ENCODE measurements around the gene CRTAP. TPM values are rescaled to one million over a fixed set of nuclear protein-coding genes. Genes with fewer than 3 reads are reported as not detected.
A peak's percentile ranks its signal among the peaks of the same experiment; 100 is the strongest.
"Not testable (repeated sequence)": the region's sequence is repeated elsewhere in the genome, so short reads cannot be mapped to it uniquely, and the experiment has no call there.

Gene CRTAP
- total RNA-seq, 1 donor from 2014 or later, result 138 TPM

DNA sequence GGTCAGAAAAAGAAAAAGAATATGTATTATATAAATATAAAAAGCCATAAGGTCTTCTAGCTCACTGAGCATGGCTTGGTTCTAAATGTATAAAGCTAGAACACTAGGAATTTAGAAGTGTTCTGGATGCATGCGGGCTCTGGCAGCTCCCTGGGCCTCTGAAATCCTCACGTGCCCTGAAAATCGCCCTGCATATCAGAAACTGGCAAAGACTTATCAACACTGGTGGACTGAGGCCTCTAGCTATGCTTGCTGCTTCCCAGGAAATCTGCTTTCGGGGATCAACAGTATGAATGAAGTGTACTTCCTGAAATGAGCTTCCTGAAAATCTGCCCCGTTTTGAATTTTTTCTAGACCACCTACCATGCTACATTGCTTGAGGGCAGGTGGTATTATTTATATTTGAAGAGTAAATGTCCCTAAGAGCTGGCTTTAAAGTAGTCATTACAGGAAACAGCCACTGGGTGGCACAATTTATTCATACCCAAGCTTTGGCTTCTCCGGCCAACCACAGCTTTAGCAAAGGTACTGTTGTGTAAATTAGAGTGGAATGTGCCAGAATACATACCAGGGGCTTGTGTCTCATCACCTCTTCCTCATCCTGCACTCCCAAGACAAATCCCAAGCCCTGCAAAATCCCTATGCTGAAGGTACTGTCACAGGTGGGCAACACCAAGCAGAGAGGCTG is 17.7 kb downstream of the CRTAP start:
- H3K27ac Mint-ChIP-seq, result peak overlapping the region; percentile 77

GRCh38 chr3:33132019-33132360 is 18.2 kb downstream of the CRTAP start:
- TF ChIP-seq, protein P1, sequence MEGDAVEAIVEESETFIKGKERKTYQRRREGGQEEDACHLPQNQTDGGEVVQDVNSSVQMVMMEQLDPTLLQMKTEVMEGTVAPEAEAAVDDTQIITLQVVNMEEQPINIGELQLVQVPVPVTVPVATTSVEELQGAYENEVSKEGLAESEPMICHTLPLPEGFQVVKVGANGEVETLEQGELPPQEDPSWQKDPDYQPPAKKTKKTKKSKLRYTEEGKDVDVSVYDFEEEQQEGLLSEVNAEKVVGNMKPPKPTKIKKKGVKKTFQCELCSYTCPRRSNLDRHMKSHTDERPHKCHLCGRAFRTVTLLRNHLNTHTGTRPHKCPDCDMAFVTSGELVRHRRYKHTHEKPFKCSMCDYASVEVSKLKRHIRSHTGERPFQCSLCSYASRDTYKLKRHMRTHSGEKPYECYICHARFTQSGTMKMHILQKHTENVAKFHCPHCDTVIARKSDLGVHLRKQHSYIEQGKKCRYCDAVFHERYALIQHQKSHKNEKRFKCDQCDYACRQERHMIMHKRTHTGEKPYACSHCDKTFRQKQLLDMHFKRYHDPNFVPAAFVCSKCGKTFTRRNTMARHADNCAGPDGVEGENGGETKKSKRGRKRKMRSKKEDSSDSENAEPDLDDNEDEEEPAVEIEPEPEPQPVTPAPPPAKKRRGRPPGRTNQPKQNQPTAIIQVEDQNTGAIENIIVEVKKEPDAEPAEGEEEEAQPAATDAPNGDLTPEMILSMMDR (conservative IDR thresholded peaks at IDR 0.05), result no peak

More for the DNA sequence above, 17.7 kb downstream of the CRTAP start:
- TF ChIP-seq, protein P1 (conservative IDR thresholded peaks at IDR 0.05), result peak; percentile 89
- DNase-seq (ENCODE audit: extremely low spot score, unreplicated experiment), result no peak
- no peak overlapping the region for H3K4me3 Mint-ChIP-seq
- no peaks in the 10 kb centered on the region for H3K27me3 Mint-ChIP-seq
- no peaks in the 10 kb centered on the region for H3K9me3 Mint-ChIP-seq
- peaks cover 14% of the 10 kb centered on the region for H3K36me3 Mint-ChIP-seq
- H3K4me1 Mint-ChIP-seq (ENCODE audit: unreplicated experiment), result no peaks in the 10 kb centered on the region

DNA sequence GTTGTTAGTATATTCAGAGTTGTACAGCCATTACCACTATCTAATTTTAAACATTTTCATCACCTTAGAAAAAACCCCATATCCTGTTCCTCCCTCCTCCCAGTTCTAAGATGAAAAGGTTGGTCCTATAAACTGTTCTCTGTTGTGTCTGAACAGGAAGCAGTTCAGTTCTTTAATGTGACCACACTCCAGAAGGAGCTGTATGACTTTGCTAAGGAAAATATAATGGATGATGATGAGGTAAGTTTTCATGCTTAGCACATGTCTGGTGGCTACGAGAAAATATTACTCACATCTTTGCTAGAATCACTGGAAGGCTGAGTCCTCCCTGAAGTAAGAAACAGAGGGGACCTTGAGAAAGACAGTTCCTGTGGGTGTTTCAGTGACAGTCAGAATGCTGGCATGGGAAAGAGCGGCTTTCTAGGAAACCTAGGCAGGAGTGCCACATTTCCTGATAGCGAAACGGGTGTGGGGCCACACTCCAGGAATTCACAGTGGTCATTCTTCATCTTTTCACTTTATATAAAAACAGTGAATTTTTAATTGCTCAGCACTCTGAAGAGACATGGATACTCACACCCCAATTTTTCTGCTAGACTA is 20.3 kb downstream of the CRTAP start:
- H3K27ac Mint-ChIP-seq, result no peak overlapping the region

More at GRCh38 chr3:33132019-33132360, 18.2 kb downstream of the CRTAP start:
- Mint-ChIP-seq H3K36me3 (peaks cover 13% of the 10 kb centered on the region), H3K27ac (peak overlapping the region; percentile 77), H3K4me3 (no peak overlapping the region), H3K27me3 (no peaks in the 10 kb centered on the region), H3K4me1 (ENCODE audit: unreplicated experiment) (no peaks in the 10 kb centered on the region), H3K9me3 (no peaks in the 10 kb centered on the region)
- peak; percentile 32 for DNase-seq (ENCODE audit: extremely low spot score, unreplicated experiment)

GRCh38 chr3:33137691-33138090 is 23.9 kb downstream of the CRTAP start:
- H3K27ac Mint-ChIP-seq, result no peak overlapping the region
- H3K4me1 Mint-ChIP-seq (ENCODE audit: unreplicated experiment), result no peaks in the 10 kb centered on the region
- H3K9me3 Mint-ChIP-seq, result no peaks in the 10 kb centered on the region
- H3K27me3 Mint-ChIP-seq, result no peaks in the 10 kb centered on the region
- DNase-seq (ENCODE audit: extremely low spot score, unreplicated experiment), result no peak
- H3K4me3 Mint-ChIP-seq, result no peak overlapping the region
- TF ChIP-seq, protein P1 (conservative IDR thresholded peaks at IDR 0.05), result no peak
- peaks cover 24% of the 10 kb centered on the region for H3K36me3 Mint-ChIP-seq

More for the DNA sequence above, 20.3 kb downstream of the CRTAP start:
- Mint-ChIP-seq H3K4me1 (ENCODE audit: unreplicated experiment) (no peaks in the 10 kb centered on the region), H3K4me3 (no peak overlapping the region), H3K36me3 (peaks cover 18% of the 10 kb centered on the region), H3K9me3 (no peaks in the 10 kb centered on the region), H3K27me3 (no peaks in the 10 kb centered on the region)
- TF ChIP-seq, protein P1 (conservative IDR thresholded peaks at IDR 0.05), result no peak
- no peak for DNase-seq (ENCODE audit: extremely low spot score, unreplicated experiment)

DNA sequence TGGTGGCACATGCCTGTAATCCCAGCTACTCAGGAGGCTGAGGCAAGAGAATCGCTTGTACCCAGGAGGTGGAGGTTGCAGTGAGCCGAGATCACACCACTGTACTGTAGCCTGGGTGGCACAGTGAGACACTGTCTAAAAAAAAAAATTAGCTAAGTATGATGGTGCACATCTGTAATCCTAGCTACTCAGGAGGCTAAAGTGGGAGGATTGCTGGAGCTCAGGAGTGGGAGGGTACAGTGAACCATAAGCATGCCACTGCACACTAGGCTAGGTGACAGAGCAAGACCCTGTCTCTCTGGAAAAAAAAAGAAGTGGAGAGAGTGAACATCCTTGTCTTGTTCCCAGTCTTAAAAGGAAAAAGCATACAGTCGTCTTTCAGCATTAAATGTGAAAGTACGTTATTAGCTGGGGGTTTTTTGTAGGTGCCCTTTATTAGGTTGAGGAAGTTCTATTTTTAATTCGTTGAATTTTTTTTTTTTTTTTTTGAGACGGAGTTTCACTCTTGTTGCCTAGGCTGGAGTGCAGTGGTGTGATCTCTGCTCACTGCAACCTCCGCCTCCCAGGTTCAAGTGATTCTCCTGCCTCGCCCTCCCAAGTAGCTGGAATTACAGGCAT is 25.3 kb downstream of the CRTAP start:
- H3K27me3 Mint-ChIP-seq; H3K9me3 Mint-ChIP-seq; H3K4me1 Mint-ChIP-seq (ENCODE audit: unreplicated experiment); H3K4me3 Mint-ChIP-seq; DNase-seq (ENCODE audit: extremely low spot score, unreplicated experiment); H3K27ac Mint-ChIP-seq: not testable (repeated sequence)
- peaks cover 35% of the 10 kb centered on the region for H3K36me3 Mint-ChIP-seq

GRCh38 chr3:33139996-33140395 is 26.2 kb downstream of the CRTAP start:
- Mint-ChIP-seq H3K4me3 (no peak overlapping the region), H3K36me3 (peaks cover 35% of the 10 kb centered on the region), H3K27me3 (no peaks in the 10 kb centered on the region), H3K9me3 (no peaks in the 10 kb centered on the region), H3K27ac (no peak overlapping the region), H3K4me1 (ENCODE audit: unreplicated experiment) (no peaks in the 10 kb centered on the region)
- no peak for DNase-seq (ENCODE audit: extremely low spot score, unreplicated experiment)
- TF ChIP-seq, protein P1 (conservative IDR thresholded peaks at IDR 0.05), result no peak

Data from type B pancreatic cell (in vitro differentiated cells).